Vagina (tissue), 2 donors: ENCODE measurements around the gene FBXL14. TPM values are rescaled to one million over a fixed set of nuclear protein-coding genes. Genes with fewer than 3 reads are reported as not detected.

ENCODE experiments used
- DNase-seq, 2 donors: peaks; one replicate each; pipeline ENCODE4 v3.0.0-alpha.2; 2017; ENCODE audit errors: extremely low spot score in 2 of 2
- H3K27ac ChIP-seq: fragments of 200-600 bp; sonication (generic); one replicate; pipeline ENCODE4 v1.5.1; 2019
- H3K27me3 ChIP-seq: fragments of 200-600 bp; sonication (generic); one replicate; pipeline ENCODE4 v1.5.1; 2019
- H3K36me3 ChIP-seq, 2 donors: fragments of 200-600 bp; sonication (generic); one replicate each; pipeline ENCODE4 v1.5.1; 2017 to 2019
- H3K4me1 ChIP-seq: fragments of 200-600 bp; sonication (generic); one replicate; pipeline ENCODE4 v1.5.1; 2019
- H3K4me3 ChIP-seq, 2 donors: fragments of 200-600 bp; sonication (generic); 1 replicate in 1 of 2; 2 replicates in 1 of 2; pipeline ENCODE4 v1.5.1; 2016 to 2019
- H3K9me3 ChIP-seq: fragments of 200-600 bp; sonication (generic); one replicate; pipeline ENCODE4 v1.5.1; 2019
- POLR2A ChIP-seq, 2 donors: fragments of 450-650 bp; IDR thresholded peaks; one replicate each; pipeline ENCODE4 v1.6.1; 2017; ENCODE audit warnings: antibody characterized with exemption in 2 of 2, mild to moderate bottlenecking in 2 of 2, moderate library complexity in 2 of 2
- POLR2AphosphoS5 ChIP-seq, 2 donors: sonication (generic); formaldehyde crosslinking; IDR thresholded peaks; one replicate each; pipeline ENCODE4 v1.9.0; 2017; ENCODE audit warnings: antibody characterized with exemption in 2 of 2, mild to moderate bottlenecking in 2 of 2, low read depth in 1 of 2; ENCODE audit not compliant: insufficient read depth in 1 of 2
- intact Hi-C: fragments of 100-400 bp; cut with DNase I; formaldehyde crosslinking; loops from one replicate; pipeline ENCODE4 v1.15.1; 2023
- total RNA-seq: library from RNA; depleted of rRNA; stranded (reverse); fragments of >200 nt; gene quantifications from one replicate; pipeline ENCODE4 v1.2.3, GENCODE V29; 2016
- TF ChIP-seq, protein P1 (sequence below), 3 experiments: fragments of 450-650 bp in 2 of 3; fragments of 200-600 bp in 1 of 3; sonication (generic) in 1 of 3; IDR thresholded peaks; one replicate each; pipeline ENCODE4 v1.5.1; 2017 to 2019; ENCODE audit warnings: antibody characterized with exemption in 3 of 3, mild to moderate bottlenecking in 2 of 3, moderate library complexity in 2 of 3

The FBXL14 gene
- total RNA-seq, 1 donor from 2014 or later, result 15.2 TPM

DNA sequence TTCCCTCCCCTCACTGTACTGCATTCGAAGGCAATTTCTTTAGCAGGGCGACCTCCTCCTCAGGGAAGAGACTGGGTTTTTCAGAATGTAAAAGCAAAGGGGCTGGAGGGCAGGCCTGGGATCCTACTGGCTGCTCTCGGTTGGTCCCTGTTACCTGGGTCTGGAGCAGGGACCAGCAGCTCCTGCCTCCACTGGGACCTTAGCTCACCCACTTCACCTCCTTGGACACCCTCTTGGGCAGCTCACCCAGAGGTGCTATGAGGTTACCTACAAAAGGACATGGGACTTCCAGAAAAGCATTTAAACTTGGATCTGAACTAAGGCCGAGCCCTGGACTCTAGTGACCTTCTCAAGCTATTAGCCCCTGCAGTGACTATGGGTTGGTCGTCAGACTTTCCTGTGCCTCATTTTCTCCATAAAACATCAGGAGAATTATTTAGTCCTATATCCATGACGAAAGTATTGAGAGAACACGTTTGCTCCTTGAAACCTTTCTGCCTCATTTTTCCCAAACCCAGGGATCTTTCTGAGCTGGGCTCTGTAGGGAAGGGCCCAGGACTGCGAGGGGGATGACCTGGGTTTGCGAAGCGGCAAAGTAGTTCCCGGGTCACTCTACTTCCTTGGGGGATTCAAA, 65.0 kb downstream of the FBXL14 start:
- no peaks in the 10 kb centered on the region for H3K9me3 ChIP-seq
- intact Hi-C loops, result no loop called here
- peaks cover 10% of the 10 kb centered on the region for H3K4me1 ChIP-seq
- no peak for DNase-seq
- peak overlapping the region; percentile 48 to 60 for H3K4me3 ChIP-seq
- TF ChIP-seq POLR2A (IDR thresholded peaks at IDR 0.05) (no peak), POLR2AphosphoS5 (IDR thresholded peaks at IDR 0.05; ENCODE audit: insufficient read depth in 1 of 2, low read depth in 1 of 2) (no peak)
- TF ChIP-seq, protein P1, sequence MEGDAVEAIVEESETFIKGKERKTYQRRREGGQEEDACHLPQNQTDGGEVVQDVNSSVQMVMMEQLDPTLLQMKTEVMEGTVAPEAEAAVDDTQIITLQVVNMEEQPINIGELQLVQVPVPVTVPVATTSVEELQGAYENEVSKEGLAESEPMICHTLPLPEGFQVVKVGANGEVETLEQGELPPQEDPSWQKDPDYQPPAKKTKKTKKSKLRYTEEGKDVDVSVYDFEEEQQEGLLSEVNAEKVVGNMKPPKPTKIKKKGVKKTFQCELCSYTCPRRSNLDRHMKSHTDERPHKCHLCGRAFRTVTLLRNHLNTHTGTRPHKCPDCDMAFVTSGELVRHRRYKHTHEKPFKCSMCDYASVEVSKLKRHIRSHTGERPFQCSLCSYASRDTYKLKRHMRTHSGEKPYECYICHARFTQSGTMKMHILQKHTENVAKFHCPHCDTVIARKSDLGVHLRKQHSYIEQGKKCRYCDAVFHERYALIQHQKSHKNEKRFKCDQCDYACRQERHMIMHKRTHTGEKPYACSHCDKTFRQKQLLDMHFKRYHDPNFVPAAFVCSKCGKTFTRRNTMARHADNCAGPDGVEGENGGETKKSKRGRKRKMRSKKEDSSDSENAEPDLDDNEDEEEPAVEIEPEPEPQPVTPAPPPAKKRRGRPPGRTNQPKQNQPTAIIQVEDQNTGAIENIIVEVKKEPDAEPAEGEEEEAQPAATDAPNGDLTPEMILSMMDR (IDR thresholded peaks at IDR 0.05), result no peak
- H3K27ac ChIP-seq, result no peak overlapping the region
- H3K36me3 ChIP-seq, result no peaks in the 10 kb centered on the region
- H3K27me3 ChIP-seq, result no peaks in the 10 kb centered on the region

DNA sequence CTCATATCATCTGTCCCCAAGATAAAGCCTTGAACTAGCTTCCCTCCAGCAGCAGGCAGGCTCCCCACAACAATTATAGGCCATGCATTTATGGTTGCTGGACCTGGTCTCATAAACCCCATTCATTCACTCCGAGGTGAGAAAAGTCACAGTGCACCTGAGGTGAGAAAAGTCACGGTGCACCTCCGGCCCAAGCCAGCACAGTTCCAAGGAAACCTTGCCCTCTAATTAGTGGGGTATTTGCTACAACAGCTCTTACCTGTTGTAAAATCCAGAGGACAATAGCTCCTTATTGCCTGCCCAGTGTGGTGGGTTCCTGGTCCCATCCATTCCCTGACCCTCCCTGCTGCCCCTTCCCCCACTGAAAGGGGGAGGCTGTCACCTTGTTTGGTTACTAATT, 65.6 kb downstream of the FBXL14 start:
- H3K4me1 ChIP-seq, result peaks cover 10% of the 10 kb centered on the region
- intact Hi-C loops, result no loop called here
- H3K36me3 ChIP-seq, result no peaks in the 10 kb centered on the region
- H3K4me3 ChIP-seq, result no peak overlapping the region
- TF ChIP-seq POLR2A (IDR thresholded peaks at IDR 0.05), result no peak
- TF ChIP-seq POLR2AphosphoS5 (IDR thresholded peaks at IDR 0.05; ENCODE audit: insufficient read depth in 1 of 2, low read depth in 1 of 2), result no peak
- TF ChIP-seq, protein P1 (IDR thresholded peaks at IDR 0.05), result no peak
- H3K9me3 ChIP-seq, result no peaks in the 10 kb centered on the region
- H3K27me3 ChIP-seq, result no peaks in the 10 kb centered on the region
- DNase-seq, result no peak
- no peak overlapping the region for H3K27ac ChIP-seq

DNA sequence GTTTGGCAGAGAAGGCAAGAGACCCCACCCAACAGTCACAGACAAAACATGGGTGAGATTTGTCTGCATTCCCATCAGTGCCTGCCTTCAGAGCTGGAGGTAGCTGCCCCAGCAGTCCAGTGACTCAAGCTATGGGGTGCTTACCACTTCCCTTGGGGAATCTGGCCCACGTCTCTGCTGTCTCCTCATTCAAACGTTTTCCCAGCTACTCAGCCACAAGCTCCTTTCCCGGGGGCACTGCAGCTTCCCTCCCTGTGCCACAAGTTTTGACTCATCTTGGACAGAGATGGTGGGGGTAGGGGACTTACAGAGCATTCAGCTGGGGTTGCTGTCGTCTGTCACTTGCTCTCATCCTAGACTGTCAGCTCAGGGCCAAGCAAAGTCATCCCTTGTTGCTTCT, 66.6 kb downstream of the FBXL14 start:
- H3K27me3 ChIP-seq, result no peaks in the 10 kb centered on the region
- H3K4me1 ChIP-seq, result peaks cover 10% of the 10 kb centered on the region
- no peak overlapping the region for H3K27ac ChIP-seq
- H3K36me3 ChIP-seq, result no peaks in the 10 kb centered on the region
- H3K9me3 ChIP-seq, result no peaks in the 10 kb centered on the region
- H3K4me3 ChIP-seq, result no peak overlapping the region
- no peak for DNase-seq
- no peak for TF ChIP-seq POLR2AphosphoS5 (IDR thresholded peaks at IDR 0.05; ENCODE audit: insufficient read depth in 1 of 2, low read depth in 1 of 2)
- TF ChIP-seq POLR2A (IDR thresholded peaks at IDR 0.05), result no peak
- TF ChIP-seq, protein P1 (IDR thresholded peaks at IDR 0.05), result no peak
- intact Hi-C loops, result no loop called here

DNA sequence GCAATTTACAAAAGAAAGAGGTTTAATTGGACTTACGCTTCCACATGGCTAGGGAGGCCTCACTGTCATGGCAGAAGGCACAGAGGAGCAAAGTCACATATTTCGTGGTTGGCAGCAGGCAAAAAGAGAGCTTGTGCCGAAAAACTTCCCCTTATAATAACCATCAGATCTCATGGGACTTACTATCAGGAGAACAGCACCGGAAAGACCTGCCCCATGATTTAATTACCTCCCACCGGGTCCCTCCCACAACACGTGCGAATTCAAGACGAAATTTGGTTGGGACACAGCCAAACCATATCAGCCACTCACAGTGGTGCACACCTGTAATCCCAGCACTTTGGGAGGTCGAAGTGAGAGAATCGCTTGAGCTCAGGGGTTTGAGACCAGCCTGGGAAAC, 68.5 kb downstream of the FBXL14 start:
- Histone ChIP-seq H3K36me3 (no peaks in the 10 kb centered on the region), H3K27me3 (no peaks in the 10 kb centered on the region), H3K9me3 (no peaks in the 10 kb centered on the region), H3K27ac (no peak overlapping the region), H3K4me3 (no peak overlapping the region), H3K4me1 (no peaks in the 10 kb centered on the region)
- intact Hi-C loops, result no loop called here
- DNase-seq, result no peak
- no peak for TF ChIP-seq POLR2A (IDR thresholded peaks at IDR 0.05)
- TF ChIP-seq, protein P1 (IDR thresholded peaks at IDR 0.05), result no peak
- no peak for TF ChIP-seq POLR2AphosphoS5 (IDR thresholded peaks at IDR 0.05; ENCODE audit: insufficient read depth in 1 of 2, low read depth in 1 of 2)

DNA sequence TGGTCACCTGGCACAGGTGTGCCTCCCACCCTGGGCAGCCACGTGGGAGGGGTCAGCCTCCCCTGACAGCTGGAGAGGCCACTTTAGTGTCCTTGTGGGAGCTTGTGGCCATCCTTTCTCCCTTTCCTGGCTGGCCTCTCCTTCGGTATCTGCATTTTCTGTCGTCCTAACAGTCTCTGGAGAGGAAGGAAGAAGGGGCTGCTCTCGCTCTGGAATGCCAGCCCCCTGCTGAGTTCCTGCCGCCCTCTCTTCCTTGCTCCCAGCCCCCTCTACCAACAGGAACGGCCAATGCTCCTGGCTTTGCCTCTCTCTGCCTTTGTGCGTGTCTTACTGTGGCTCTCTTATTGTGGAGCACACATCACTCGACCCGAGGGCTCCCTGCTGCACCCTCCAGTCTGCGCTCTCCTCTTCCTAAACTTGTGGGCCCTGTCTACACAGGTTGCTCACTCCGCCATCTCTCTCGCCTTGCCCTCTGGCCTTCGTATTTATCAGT, 70.8 kb downstream of the FBXL14 start:
- H3K27me3 ChIP-seq, result no peaks in the 10 kb centered on the region
- H3K27ac ChIP-seq, result no peak overlapping the region
- no peaks in the 10 kb centered on the region for H3K36me3 ChIP-seq
- no peaks in the 10 kb centered on the region for H3K9me3 ChIP-seq
- no peak overlapping the region for H3K4me3 ChIP-seq
- no peak for DNase-seq
- intact Hi-C loops, result no loop called here
- peaks cover 12% of the 10 kb centered on the region for H3K4me1 ChIP-seq
- no peak for TF ChIP-seq POLR2AphosphoS5 (IDR thresholded peaks at IDR 0.05; ENCODE audit: insufficient read depth in 1 of 2, low read depth in 1 of 2)
- TF ChIP-seq, protein P1 (IDR thresholded peaks at IDR 0.05), result no peak
- no peak for TF ChIP-seq POLR2A (IDR thresholded peaks at IDR 0.05)
